SK-N-SH (cell line): Measurements from ENCODE around the gene PTPN6. TPM values are rescaled to one million over a fixed set of nuclear protein-coding genes. Genes with fewer than 3 reads are reported as not detected.

Source experiments
- CTCF ChIA-PET: fragments of 300-600, 350-600 bp; formaldehyde crosslinking; extraction: SDS; loops from one replicate; lab custom pipeline; 2021; lab: Yijun Ruan, JAX
- POLR2A ChIA-PET: fragments of 350-600 bp; sonication (Branson Sonifier 250); formaldehyde crosslinking; extraction: SDS; loops from one replicate; lab custom pipeline; 2020; ENCODE audit warnings: antibody characterized with exemption, inconsistent platforms; lab: Yijun Ruan, JAX
- DNase-seq: peaks from one replicate; pipeline ENCODE4 v3.0.0; 2012
- H2AFZ ChIP-seq: fragments of 200-600 bp; sonication (generic); 2 replicates; pipeline ENCODE4 v1.8.1; 2016; ENCODE audit warnings: antibody characterized with exemption, mild to moderate bottlenecking, low read depth
- H3F3A ChIP-seq: fragments of 200-600 bp; sonication (generic); replicated peaks from 2 replicates; pipeline ENCODE3; 2016; ENCODE audit warnings: antibody characterized with exemption, mild to moderate bottlenecking; ENCODE audit not compliant: insufficient read depth
- H3K27ac ChIP-seq, 2 experiments: fragments of 200-500 bp in 1 of 2; fragments of 200-600 bp in 1 of 2; sonication (Bioruptor generic) in 1 of 2; sonication (generic), shearing (Covaris generic) in 1 of 2; 2 replicates each; pipeline versions ENCODE4 v1.5.1 to v1.6.1; 2014 to 2016; ENCODE audit warnings: low read depth in 2 of 2, inconsistent platforms in 1 of 2, low read length in 1 of 2, mild to moderate bottlenecking in 1 of 2, mixed read lengths in 1 of 2
- H3K27me3 ChIP-seq: fragments of 200-600 bp; sonication (generic), shearing (Covaris generic); 2 replicates; pipeline ENCODE4 v1.6.1; 2016; ENCODE audit warnings: mixed run types; ENCODE audit not compliant: insufficient read depth
- H3K36me3 ChIP-seq, 2 experiments: fragments of 200-500 bp in 1 of 2; fragments of 200-600 bp in 1 of 2; sonication (Bioruptor generic) in 1 of 2; sonication (generic) in 1 of 2; replicated peaks in 1 of 2; 2 replicates each; pipeline versions ENCODE3 to v1.5.1; 2014 to 2016; ENCODE audit warnings: low read length in 1 of 2, mild to moderate bottlenecking in 1 of 2; ENCODE audit not compliant: insufficient read depth in 2 of 2, control insufficient read depth in 1 of 2
- H3K4me1 ChIP-seq, 2 experiments: fragments of 200-500 bp in 1 of 2; fragments of 200-600 bp in 1 of 2; sonication (Bioruptor generic) in 1 of 2; sonication (generic), shearing (Covaris generic) in 1 of 2; 2 replicates each; pipeline versions ENCODE4 v1.5.1 to v1.6.1; 2014 to 2016; ENCODE audit warnings: low read depth in 1 of 2, low read length in 1 of 2, mixed run types in 1 of 2; ENCODE audit not compliant: insufficient read depth in 2 of 2, control insufficient read depth in 1 of 2
- H3K4me2 ChIP-seq: fragments of 200-600 bp; sonication (generic), shearing (Covaris generic); 2 replicates; pipeline ENCODE4 v1.6.1; 2017; ENCODE audit warnings: mixed run types
- H3K4me3 ChIP-seq, 2 experiments: fragments of 200-500 bp in 1 of 2; fragments of 200-600 bp in 1 of 2; sonication (Bioruptor generic) in 1 of 2; sonication (generic), shearing (Covaris generic) in 1 of 2; 2 replicates each; pipeline versions ENCODE4 v1.5.1 to v1.8.1; 2014 to 2016; ENCODE audit warnings: low read depth in 2 of 2, inconsistent platforms in 1 of 2, low read length in 1 of 2, mild to moderate bottlenecking in 1 of 2, mixed read lengths in 1 of 2, moderate library complexity in 1 of 2
- H3K79me2 ChIP-seq: fragments of 200-600 bp; sonication (generic); 2 replicates; pipeline ENCODE4 v1.8.1; 2017; ENCODE audit warnings: mild to moderate bottlenecking; ENCODE audit not compliant: insufficient read depth
- H3K9ac ChIP-seq: fragments of 200-600 bp; sonication (generic); 2 replicates; pipeline ENCODE4 v1.6.1; 2017; ENCODE audit warnings: mixed run types
- H3K9me2 ChIP-seq: fragments of 200-600 bp; sonication (generic); 2 replicates; pipeline ENCODE4 v1.6.1; 2017; ENCODE audit warnings: mixed run types
- H3K9me3 ChIP-seq: fragments of 200-600 bp; sonication (generic); 2 replicates; pipeline ENCODE4 v1.6.1; 2017; ENCODE audit warnings: mixed run types, mild to moderate bottlenecking, moderate library complexity
- H4K20me1 ChIP-seq: fragments of 200-600 bp; sonication (generic); 2 replicates; pipeline ENCODE4 v1.6.1; 2017; ENCODE audit warnings: mild to moderate bottlenecking, mixed run types; ENCODE audit not compliant: insufficient read depth
- CHD2 ChIP-seq: fragments of 150-350 bp; IDR thresholded peaks from 2 replicates; pipeline ENCODE4 v1.6.1; 2018; ENCODE audit warnings: low read length; ENCODE audit not compliant: partially characterized antibody
- ELF1 ChIP-seq: IDR thresholded peaks from 2 replicates; pipeline ENCODE4 v1.4.0; 2012
- EP300 ChIP-seq, 2 experiments: IDR thresholded peaks; 2 replicates each; pipeline versions ENCODE4 v1.4.0 to v1.6.1; 2012; ENCODE audit warnings: borderline replicate concordance in 1 of 2, low read depth in 1 of 2, low read length in 1 of 2
- FOSL2 ChIP-seq: IDR thresholded peaks from 2 replicates; pipeline ENCODE4 v1.4.0; 2012; ENCODE audit warnings: low read depth, mild to moderate bottlenecking, moderate library complexity, borderline replicate concordance
- JUND ChIP-seq: IDR thresholded peaks from 2 replicates; pipeline ENCODE4 v1.4.0; 2012
- MEF2A ChIP-seq: IDR thresholded peaks from 2 replicates; pipeline ENCODE4 v1.4.0; 2012; ENCODE audit warnings: low read depth, borderline replicate concordance
- MXI1 ChIP-seq: IDR thresholded peaks from 2 replicates; pipeline ENCODE4 v1.6.1; 2012; ENCODE audit warnings: mild to moderate bottlenecking, low read depth, low read length, improper control_type of control experiment
- NFIC ChIP-seq: IDR thresholded peaks from 2 replicates; pipeline ENCODE4 v1.4.0; 2012; ENCODE audit warnings: borderline replicate concordance
- PBX3 ChIP-seq: IDR thresholded peaks from 2 replicates; pipeline ENCODE4; 2012
- POLR2AphosphoS5 ChIP-seq: IDR thresholded peaks from 2 replicates; pipeline ENCODE4 v1.6.1; 2012; ENCODE audit warnings: low read depth, low read length
- RCOR1 ChIP-seq: fragments of 150-350 bp; IDR thresholded peaks from 2 replicates; pipeline ENCODE4 v1.6.1; 2017; ENCODE audit warnings: antibody characterized with exemption, low read length
- REST ChIP-seq: IDR thresholded peaks from 2 replicates; pipeline ENCODE4 v1.6.1; 2012; ENCODE audit warnings: mild to moderate bottlenecking, low read depth, low read length, moderate library complexity
- RFX5 ChIP-seq: IDR thresholded peaks from 2 replicates; pipeline ENCODE4 v1.6.1; 2012; ENCODE audit warnings: mild to moderate bottlenecking, improper control_type of control experiment, low read length
- RXRA ChIP-seq: IDR thresholded peaks from 2 replicates; pipeline ENCODE4 v1.4.0; 2012; ENCODE audit warnings: low read depth, mild to moderate bottlenecking, borderline replicate concordance
- SMC3 ChIP-seq: IDR thresholded peaks from 2 replicates; pipeline ENCODE4 v1.6.1; 2012; ENCODE audit warnings: low read depth, low read length, improper control_type of control experiment
- TEAD4 ChIP-seq: IDR thresholded peaks from 2 replicates; pipeline ENCODE4 v1.4.0; 2012; ENCODE audit warnings: mild to moderate bottlenecking, borderline replicate concordance; ENCODE audit not compliant: insufficient read depth
- YY1 ChIP-seq: IDR thresholded peaks from 2 replicates; pipeline ENCODE4 v1.4.0; 2012; ENCODE audit warnings: low read depth, mild to moderate bottlenecking
- WGBS: methylation state at CpG from one replicate; pipeline ENCODE4 v1.1.6; 2017; ENCODE audit warnings: low lambda C conversion rate; 5-methylcytosine and 5-hydroxymethylcytosine counted together
- polyA plus RNA-seq, 3 experiments: library from polyadenylated mRNA; depleted of rRNA; stranded (reverse); fragments of >200 nt; gene quantifications; 2 replicates each; pipeline ENCODE4 v1.2.3, GENCODE V29; 2012
- TF ChIP-seq, protein P1 (sequence below): fragments of 150-350 bp; IDR thresholded peaks from 2 replicates; pipeline ENCODE4 v1.6.1; 2017; ENCODE audit warnings: antibody characterized with exemption, low read length, low read depth, borderline replicate concordance
- TF ChIP-seq, protein P2 (sequence below): fragments of 150-350 bp; IDR thresholded peaks from 2 replicates; pipeline ENCODE4 v1.6.1; 2016; ENCODE audit warnings: mild to moderate bottlenecking, low read depth, low read length

PTPN6 gene
- polyA plus RNA-seq, 1 of the 3 experiments (the other 2 are of a cell fraction): 0.12 TPM

GRCh38 chr12:6942331-6942665 lies 8.9 kb upstream of the PTPN6 start:
- no peak overlapping the region for H3K4me2 ChIP-seq
- no peaks in the 10 kb centered on the region for H4K20me1 ChIP-seq
- no peak overlapping the region for H2AFZ ChIP-seq
- H3F3A ChIP-seq: peaks cover 64% of the 10 kb centered on the region
- peak; percentile 20 for DNase-seq
- peak overlapping the region; percentile 89 to 98; a peak in 3 of 4 replicates for H3K27ac ChIP-seq
- no peak overlapping the region for H3K9ac ChIP-seq
- WGBS: 100% methylated on average over 11 of the region's 11 CpGs
- peaks cover 25% of the 10 kb centered on the region for H3K79me2 ChIP-seq
- no peaks in the 10 kb centered on the region for H3K27me3 ChIP-seq
- no peaks in the 10 kb centered on the region for H3K9me2 ChIP-seq
- POLR2A ChIA-PET: interaction anchor here (2.4 to 4.5 kb wide), 2 partner anchors 15 to 37 kb away, joined by 5 to 82 read pairs; partner anchors contain the start of gene ATN1
- H3K36me3 ChIP-seq: peaks cover 25 to 32% of the 10 kb centered on the region in 2 experiments
- H3K4me1 ChIP-seq: peaks cover 6 to 24% of the 10 kb centered on the region in 2 experiments; a peak in 3 of 4 replicates
- no peak overlapping the region for H3K4me3 ChIP-seq
- CTCF ChIA-PET: interaction anchor here (1.0 to 6.5 kb wide), 5 partner anchors 13 to 73 kb away, joined by 3 to 114 read pairs (median 33); partner anchors contain the start of gene ATN1
- TF ChIP-seq YY1 (no peak), CHD2 (no peak), TEAD4 (no peak), JUND (no peak), SMC3 (no peak), NFIC (no peak), PBX3 (no peak), RXRA (no peak), MEF2A (no peak), ELF1 (no peak), FOSL2 (no peak), REST (no peak), EP300 (IDR thresholded peaks at IDR 0.05; ENCODE audit: borderline replicate concordance in 1 of 2, low read depth in 1 of 2, low read length in 1 of 2) (no peak), MXI1 (no peak), RFX5 (no peak), POLR2AphosphoS5 (no peak; the same call in 1 of the 2 replicates), RCOR1 (no peak)
- TF ChIP-seq, protein P1, sequence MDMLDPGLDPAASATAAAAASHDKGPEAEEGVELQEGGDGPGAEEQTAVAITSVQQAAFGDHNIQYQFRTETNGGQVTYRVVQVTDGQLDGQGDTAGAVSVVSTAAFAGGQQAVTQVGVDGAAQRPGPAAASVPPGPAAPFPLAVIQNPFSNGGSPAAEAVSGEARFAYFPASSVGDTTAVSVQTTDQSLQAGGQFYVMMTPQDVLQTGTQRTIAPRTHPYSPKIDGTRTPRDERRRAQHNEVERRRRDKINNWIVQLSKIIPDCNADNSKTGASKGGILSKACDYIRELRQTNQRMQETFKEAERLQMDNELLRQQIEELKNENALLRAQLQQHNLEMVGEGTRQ: no peak
- TF ChIP-seq, protein P2, sequence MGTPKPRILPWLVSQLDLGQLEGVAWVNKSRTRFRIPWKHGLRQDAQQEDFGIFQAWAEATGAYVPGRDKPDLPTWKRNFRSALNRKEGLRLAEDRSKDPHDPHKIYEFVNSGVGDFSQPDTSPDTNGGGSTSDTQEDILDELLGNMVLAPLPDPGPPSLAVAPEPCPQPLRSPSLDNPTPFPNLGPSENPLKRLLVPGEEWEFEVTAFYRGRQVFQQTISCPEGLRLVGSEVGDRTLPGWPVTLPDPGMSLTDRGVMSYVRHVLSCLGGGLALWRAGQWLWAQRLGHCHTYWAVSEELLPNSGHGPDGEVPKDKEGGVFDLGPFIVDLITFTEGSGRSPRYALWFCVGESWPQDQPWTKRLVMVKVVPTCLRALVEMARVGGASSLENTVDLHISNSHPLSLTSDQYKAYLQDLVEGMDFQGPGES: no peak
- H3K9me3 ChIP-seq: no peaks in the 10 kb centered on the region
